OCI-LY3 (cell line): Measurements from ENCODE around the gene OGG1.

Experiments
- H2AFZ ChIP-seq: fragments of 200-600, 300-600 bp; shearing (Covaris generic); 2 replicates; pipeline ENCODE4 v1.6.0; 2014; ENCODE audit warnings: antibody characterized with exemption, low read depth, low read length
- H3K27ac ChIP-seq: fragments of 200-600, 300-600 bp; sonication (generic); 2 replicates; pipeline ENCODE4 v1.5.1; 2014; ENCODE audit warnings: mild to moderate bottlenecking, low read length, moderate library complexity, mixed read lengths
- H3K27me3 ChIP-seq: fragments of 200-600, 300-600 bp; sonication (generic); 2 replicates; pipeline ENCODE4 v1.6.1; 2014; ENCODE audit warnings: low read depth, low read length, mixed read lengths
- H3K36me3 ChIP-seq: fragments of 200-600, 300-600 bp; sonication (generic); replicated peaks from 2 replicates; pipeline ENCODE3; 2014; ENCODE audit warnings: low read depth, low read length, mixed read lengths
- H3K4me1 ChIP-seq: fragments of 300-600, 200-600 bp; sonication (generic); 2 replicates; pipeline ENCODE4 v1.6.1; 2014; ENCODE audit warnings: low read length, mixed read lengths
- H3K4me2 ChIP-seq: fragments of 200-600, 300-600 bp; sonication (generic); 2 replicates; pipeline ENCODE4 v1.6.1; 2014; ENCODE audit warnings: low read length, mixed read lengths
- H3K4me3 ChIP-seq: fragments of 300-600, 200-600 bp; sonication (generic); 2 replicates; pipeline ENCODE4 v1.5.1; 2014; ENCODE audit warnings: antibody characterized with exemption, mild to moderate bottlenecking, low read length, moderate library complexity
- H3K79me2 ChIP-seq: fragments of 300-600, 200-600 bp; shearing (Covaris generic); 2 replicates; pipeline ENCODE4 v1.6.1; 2014; ENCODE audit warnings: mild to moderate bottlenecking, low read length, mixed read lengths
- H3K9ac ChIP-seq: fragments of 300-600, 200-600 bp; shearing (Covaris generic); 2 replicates; pipeline ENCODE4 v1.6.0; 2014; ENCODE audit warnings: mild to moderate bottlenecking, low read length, moderate library complexity
- H3K9me3 ChIP-seq: fragments of 200-600, 300-600 bp; shearing (Covaris generic); 2 replicates; pipeline ENCODE4 v1.6.1; 2014; ENCODE audit warnings: low read length, mixed read lengths; ENCODE audit not compliant: insufficient read depth
- H4K20me1 ChIP-seq: fragments of 200-600, 300-600 bp; sonication (generic); 2 replicates; pipeline ENCODE4 v1.6.1; 2016; ENCODE audit warnings: low read length, mixed read lengths; ENCODE audit not compliant: insufficient read depth
- CTCF ChIP-seq: fragments of 200-600, 300-600 bp; sonication (generic); IDR thresholded peaks from 2 replicates; pipeline ENCODE4 v1.5.1; 2014; ENCODE audit warnings: antibody characterized with exemption, low read length, low read depth
- EZH2phosphoT487 ChIP-seq: fragments of 200-600 bp; shearing (Covaris generic); IDR thresholded peaks from 2 replicates; pipeline ENCODE4 v1.6.1; 2018; ENCODE audit warnings: antibody characterized with exemption, mixed run types, low read depth

OGG1 gene

GRCh38 chr3:9747267-9747666 lies 2.5 kb upstream of the OGG1 start:
- Histone ChIP-seq H3K27me3 (no peaks in the 10 kb centered on the region), H3K4me2 (no peak overlapping the region), H3K9me3 (no peaks in the 10 kb centered on the region), H3K4me3 (no peak overlapping the region), H3K4me1 (peaks cover 13% of the 10 kb centered on the region), H2AFZ (no peak overlapping the region), H3K36me3 (peaks cover 52% of the 10 kb centered on the region), H3K27ac (no peak overlapping the region), H3K79me2 (peaks cover 15% of the 10 kb centered on the region), H4K20me1 (no peaks in the 10 kb centered on the region), H3K9ac (no peak overlapping the region)
- TF ChIP-seq EZH2phosphoT487 (no peak), CTCF (no peak)

GRCh38 chr3:9748031-9748430 lies 1.7 kb upstream of the OGG1 start:
- peaks cover 48% of the 10 kb centered on the region for H3K36me3 ChIP-seq
- H3K79me2 ChIP-seq: peaks cover 15% of the 10 kb centered on the region
- H3K27me3 ChIP-seq: no peaks in the 10 kb centered on the region
- no peaks in the 10 kb centered on the region for H3K9me3 ChIP-seq
- peaks cover 13% of the 10 kb centered on the region for H3K4me1 ChIP-seq
- H3K9ac ChIP-seq: no peak overlapping the region
- H2AFZ ChIP-seq: no peak overlapping the region
- no peak overlapping the region for H3K4me2 ChIP-seq
- no peak for TF ChIP-seq CTCF
- no peak for TF ChIP-seq EZH2phosphoT487
- H3K27ac ChIP-seq: no peak overlapping the region
- no peaks in the 10 kb centered on the region for H4K20me1 ChIP-seq
- no peak overlapping the region for H3K4me3 ChIP-seq

GRCh38 chr3:9749296-9749644 lies 482 bp upstream of the OGG1 start:
- H3K4me1 ChIP-seq: peaks cover 13% of the 10 kb centered on the region
- peak overlapping the region; percentile 51; the same call in 1 of the 2 replicates for H2AFZ ChIP-seq
- no peaks in the 10 kb centered on the region for H4K20me1 ChIP-seq
- no peaks in the 10 kb centered on the region for H3K9me3 ChIP-seq
- peaks cover 15% of the 10 kb centered on the region for H3K79me2 ChIP-seq
- H3K4me3 ChIP-seq: peak overlapping the region; percentile 94
- H3K4me2 ChIP-seq: peak overlapping the region; percentile 92
- peak overlapping the region; percentile 65 for H3K9ac ChIP-seq
- H3K36me3 ChIP-seq: peaks cover 36% of the 10 kb centered on the region
- no peaks in the 10 kb centered on the region for H3K27me3 ChIP-seq
- H3K27ac ChIP-seq: peak overlapping the region; percentile 47
- TF ChIP-seq EZH2phosphoT487: no peak
- no peak for TF ChIP-seq CTCF

- Histone ChIP-seq H3K27ac (peak overlapping the region; percentile 72), H3K4me3 (peak overlapping the region; percentile 94), H3K4me1 (peaks cover 13% of the 10 kb centered on the region), H3K36me3 (peaks cover 27% of the 10 kb centered on the region), H3K79me2 (peaks cover 15% of the 10 kb centered on the region), H3K4me2 (peak overlapping the region; percentile 92), H3K9ac (peak overlapping the region; percentile 65), H3K27me3 (no peaks in the 10 kb centered on the region), H4K20me1 (no peaks in the 10 kb centered on the region), H3K9me3 (no peaks in the 10 kb centered on the region), H2AFZ (peak overlapping the region; percentile 66; the same call in 1 of the 2 replicates)
- TF ChIP-seq EZH2phosphoT487 (no peak), CTCF (no peak)
Observed at GRCh38 chr3:9750556-9751411, 1.0 kb downstream of the OGG1 start.
